Transverse colon (tissue), 4 donors: ENCODE data around the gene AAMP. TPM values are rescaled to one million over a fixed set of nuclear protein-coding genes. Genes with fewer than 3 reads are reported as not detected.
A peak's percentile ranks its signal among the peaks of the same experiment; 100 is the strongest.
"Not testable (repeated sequence)": the region's sequence is repeated elsewhere in the genome, so short reads cannot be mapped to it uniquely, and the experiment has no call there.

Experiments used
- DNase-seq: peaks from one replicate; pipeline ENCODE4 v3.0.0-alpha.2; 2019
- H3K27ac ChIP-seq, 4 donors: fragments of 200-600 bp; sonication (generic); 2 replicates each; pipeline ENCODE4 v1.5.1; 2016 to 2018; ENCODE audit warnings: inconsistent platforms in 4 of 4
- H3K27me3 ChIP-seq: fragments of 200-600 bp; sonication (generic); 2 replicates; pipeline ENCODE4 v1.5.1; 2017; ENCODE audit warnings: inconsistent platforms
- H3K36me3 ChIP-seq, 4 donors: fragments of 200-600 bp; sonication (generic); 2 replicates each; pipeline ENCODE4 v1.5.1; 2017 to 2019; ENCODE audit warnings: inconsistent platforms in 4 of 4
- H3K4me1 ChIP-seq, 4 donors: fragments of 200-600 bp; sonication (generic); 2 replicates each; pipeline ENCODE4 v1.5.1; 2017 to 2020; ENCODE audit warnings: inconsistent platforms in 4 of 4
- H3K4me3 ChIP-seq, 4 donors: fragments of 200-600 bp; sonication (generic); 1 replicate in 1 of 4; 2 replicates in 3 of 4; pipeline versions ENCODE4 v1.5.1 to v1.6.1; 2017 to 2019; ENCODE audit warnings: inconsistent platforms in 4 of 4
- H3K9me3 ChIP-seq, 2 donors: fragments of 200-600 bp; sonication (generic); 2 replicates each; pipeline ENCODE4 v1.5.1; 2017 to 2019; ENCODE audit warnings: inconsistent platforms in 2 of 2
- CTCF ChIP-seq, 5 experiments: fragments of 200-600 bp in 3 of 5; fragments of 450-650 bp in 2 of 5; sonication (generic) in 3 of 5; IDR thresholded peaks; 1 replicate in 2 of 5; 2 replicates in 3 of 5; pipeline ENCODE4 v1.5.1; 2016 to 2017; ENCODE audit warnings: antibody characterized with exemption in 5 of 5, inconsistent platforms in 3 of 5, mild to moderate bottlenecking in 2 of 5, moderate library complexity in 1 of 5
- EP300 ChIP-seq: sonication (generic); formaldehyde crosslinking; IDR thresholded peaks from one replicate; pipeline ENCODE4 v1.6.1; 2017; ENCODE audit warnings: antibody characterized with exemption, low read depth
- POLR2A ChIP-seq: fragments of 450-650 bp; IDR thresholded peaks from one replicate; pipeline ENCODE4 v1.6.1; 2016; ENCODE audit warnings: antibody characterized with exemption, mild to moderate bottlenecking, moderate library complexity
- POLR2AphosphoS5 ChIP-seq, 3 donors: sonication (generic); formaldehyde crosslinking; IDR thresholded peaks; one replicate each; pipeline ENCODE4 v1.6.1; 2016; ENCODE audit warnings: antibody characterized with exemption in 3 of 3
- WGBS, 2 donors: methylation state at CpG; one replicate each; pipeline ENCODE4 v1.1.5; 2018; ENCODE audit warnings: low coverage in 1 of 2; 5-methylcytosine and 5-hydroxymethylcytosine counted together
- in situ Hi-C, 4 donors: fragments of 200-750 bp; cut with MboI; loops; one replicate each; pipeline versions ENCODE4 v1.15.0 to v1.15.1; 2017; ENCODE audit warnings: low sequenced_read_pairs in 3 of 4, low pct_ligation_motif_present in 1 of 4, low pct_unique_long_range_greater_than_20kb in 1 of 4
- intact Hi-C: fragments of 100-400 bp; cut with DNase I; formaldehyde crosslinking; loops from one replicate; pipeline ENCODE4 v1.15.1; 2023; ENCODE audit warnings: low total_unique reads
- total RNA-seq, 4 donors: library from RNA; depleted of rRNA; stranded (reverse); fragments of >200 nt; gene quantifications; one replicate each; pipeline ENCODE4 v1.1.0, GENCODE V29; 2016

The AAMP gene
- total RNA-seq, 4 donors from 2014 or later = 96.9 to 466 (median 174) TPM

- WGBS, 2 donors = 81 to 92% methylated on average over 6 to 8 of the region's 8 CpGs
- intact Hi-C loops (no loop called here), in situ Hi-C loops (no loop called here)
- TF ChIP-seq EP300 = no peak
- TF ChIP-seq POLR2AphosphoS5 (IDR thresholded peaks at IDR 0.05) = no peak
- no peak for TF ChIP-seq CTCF (IDR thresholded peaks at IDR 0.05)
- TF ChIP-seq POLR2A = no peak
- Histone ChIP-seq H3K27me3 (no peaks in the 10 kb centered on the region), H3K4me3 (no peak overlapping the region), H3K4me1 (peaks cover 0 to 38% (median 20%) of the 10 kb centered on the region in 4 donors), H3K9me3 (no peaks in the 10 kb centered on the region), H3K27ac (no peak overlapping the region), H3K36me3 (no peaks in the 10 kb centered on the region)
- no peak for DNase-seq
Observed at GRCh38 chr2:218315397-218315796, 45.5 kb upstream of the AAMP start.

- H3K27ac ChIP-seq, in situ Hi-C loops: not testable (repeated sequence)
Observed at GRCh38 chr2:218314764-218315163, 44.8 kb upstream of the AAMP start.

GRCh38 chr2:218313356-218313755 lies 43.4 kb upstream of the AAMP start:
- no peak overlapping the region for H3K4me3 ChIP-seq
- no peak for DNase-seq
- H3K27me3 ChIP-seq = no peaks in the 10 kb centered on the region
- 80 to 89% methylated on average over 1 of the region's 1 CpG for WGBS, 2 donors
- TF ChIP-seq POLR2AphosphoS5 (IDR thresholded peaks at IDR 0.05) (no peak), POLR2A (no peak), EP300 (no peak), CTCF (IDR thresholded peaks at IDR 0.05) (no peak)
- H3K36me3 ChIP-seq = no peaks in the 10 kb centered on the region
- no peaks in the 10 kb centered on the region for H3K9me3 ChIP-seq
- no peak overlapping the region for H3K27ac ChIP-seq
- intact Hi-C loops (no loop called here), in situ Hi-C loops (no loop called here)
- peaks cover 0 to 39% (median 21%) of the 10 kb centered on the region in 4 donors for H3K4me1 ChIP-seq

More at GRCh38 chr2:218314764-218315163, 44.8 kb upstream of the AAMP start:
- H3K4me1 ChIP-seq = peaks cover 0 to 39% (median 21%) of the 10 kb centered on the region in 4 donors
- DNase-seq, H3K27me3 ChIP-seq, H3K4me3 ChIP-seq, intact Hi-C loops, H3K36me3 ChIP-seq, H3K9me3 ChIP-seq: not testable (repeated sequence)
- 87 to 96% methylated on average over 4 of the region's 4 CpGs for WGBS, 2 donors

- Histone ChIP-seq H3K4me3 (no peak overlapping the region), H3K4me1 (peaks cover 0 to 39% (median 20%) of the 10 kb centered on the region in 4 donors), H3K27me3 (no peaks in the 10 kb centered on the region), H3K27ac (peak overlapping the region; percentile 75 to 85 (median 84)), H3K36me3 (no peaks in the 10 kb centered on the region), H3K9me3 (no peaks in the 10 kb centered on the region)
- no peak for TF ChIP-seq POLR2A
- peak; percentile 33 for DNase-seq
- intact Hi-C loops (no loop called here), in situ Hi-C loops (no loop called here)
- WGBS, 2 donors = 18 to 33% methylated on average over 2 of the region's 2 CpGs
Observed at GRCh38 chr2:218312267-218312756, 42.4 kb upstream of the AAMP start.

- H3K4me3 ChIP-seq, H3K9me3 ChIP-seq, intact Hi-C loops, H3K27me3 ChIP-seq, H3K36me3 ChIP-seq, DNase-seq, in situ Hi-C loops: not testable (repeated sequence)
- H3K27ac ChIP-seq = peak overlapping the region; percentile 75 to 85 (median 84)
- WGBS, 2 donors = 51 to 52% methylated on average over 2 to 11 of the region's 11 CpGs
- TF ChIP-seq POLR2A = peak; percentile 18
- H3K4me1 ChIP-seq = peaks cover 0 to 39% (median 17%) of the 10 kb centered on the region in 4 donors
Observed at GRCh38 chr2:218311541-218312266, 41.8 kb upstream of the AAMP start.
